ENCODE results near the gene SHE. TPM values are rescaled to one million over a fixed set of nuclear protein-coding genes. Genes with fewer than 3 reads are reported as not detected.
A peak's percentile ranks its signal among the peaks of the same experiment; 100 is the strongest.

Gene SHE
- total RNA-seq, 1 donor from 2014 or later, result not detected

DNA sequence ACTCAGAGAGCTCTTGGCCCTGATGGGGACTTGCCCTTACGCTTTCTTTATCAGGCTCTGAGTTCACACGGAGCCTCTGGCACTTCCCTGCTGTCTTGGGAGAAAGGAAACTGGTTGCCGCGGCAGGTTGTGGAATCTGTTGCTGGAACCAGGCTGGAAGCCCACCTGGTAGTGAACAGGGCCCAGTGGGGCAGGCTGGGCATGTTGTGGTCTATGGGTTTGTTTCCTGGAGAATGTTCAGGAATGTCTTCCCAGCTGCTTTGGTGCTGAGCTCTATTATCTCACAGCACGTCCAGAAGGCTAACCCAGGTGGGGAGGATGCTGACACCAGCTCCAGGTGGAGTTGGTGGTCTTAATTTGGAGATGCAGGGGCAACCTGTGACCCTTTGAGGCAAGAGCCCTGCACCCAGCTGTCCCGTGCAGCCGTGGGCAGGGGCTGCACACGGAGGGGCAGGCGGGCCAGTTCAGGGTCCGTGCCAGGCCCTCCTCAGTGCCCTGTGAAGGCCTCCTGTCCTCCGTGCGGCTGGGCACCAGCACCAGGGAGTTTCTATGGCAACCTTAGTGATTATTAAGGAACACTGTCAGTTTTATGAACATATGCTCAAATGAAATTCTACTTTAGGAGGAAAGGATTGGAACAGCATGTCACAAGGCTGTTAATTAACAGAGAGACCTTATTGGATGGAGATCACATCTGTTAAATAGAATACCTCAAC is 33.5 kb downstream of the SHE start:
- no peak overlapping the region for H3K4me3 Mint-ChIP-seq
- peaks cover 42% of the 10 kb centered on the region for H3K4me1 Mint-ChIP-seq (ENCODE audit: low read depth)

DNA sequence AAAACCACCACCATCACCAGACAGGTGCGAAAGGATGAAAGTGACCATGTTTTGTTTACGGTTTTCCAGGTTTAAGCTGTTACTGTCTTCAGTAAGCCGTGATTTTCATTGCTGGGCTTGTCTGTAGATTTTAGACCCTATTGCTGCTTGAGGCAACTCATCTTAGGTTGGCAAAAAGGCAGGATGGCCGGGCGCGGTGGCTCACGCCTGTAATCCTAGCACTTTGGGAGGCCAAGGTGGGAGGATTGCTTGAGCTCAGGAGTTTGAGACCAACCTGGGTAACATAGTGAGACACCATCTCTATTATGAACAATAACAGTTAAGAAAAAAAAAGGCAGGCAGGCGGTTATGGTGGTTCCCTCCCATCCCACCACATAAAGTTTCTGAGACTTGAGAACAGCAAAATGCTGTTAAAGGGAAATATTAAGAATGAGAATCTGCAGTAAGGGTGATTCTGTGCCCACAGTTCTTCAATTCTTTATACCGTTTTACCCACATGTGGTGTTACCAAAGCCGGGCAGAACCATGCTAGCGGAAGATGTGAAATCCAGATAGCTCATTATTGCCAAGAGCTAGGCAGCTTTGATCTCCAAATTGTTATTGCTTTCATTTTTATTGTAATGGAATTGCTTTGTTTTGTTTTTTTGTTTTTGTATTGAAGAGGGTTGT is 34.6 kb downstream of the SHE start:
- H3K27me3 Mint-ChIP-seq (ENCODE audit: insufficient read depth), result no peaks in the 10 kb centered on the region
- H3K27ac Mint-ChIP-seq, result no peak overlapping the region
- no peak for DNase-seq (ENCODE audit: low spot score)
- H3K9me3 Mint-ChIP-seq, result no peaks in the 10 kb centered on the region
- H3K4me1 Mint-ChIP-seq (ENCODE audit: low read depth), result peaks cover 50% of the 10 kb centered on the region
- H3K36me3 Mint-ChIP-seq (ENCODE audit: low read depth), result peaks cover 7% of the 10 kb centered on the region
- intact Hi-C loops (cut with micrococcal nuclease), result loop anchor here (10.0 kb wide), 1 partner anchor 283 kb away; no protein-coding TSS in a partner anchor
- no peak overlapping the region for H3K4me3 Mint-ChIP-seq

More for the DNA sequence above, 33.5 kb downstream of the SHE start:
- no peak for DNase-seq (ENCODE audit: low spot score)
- Mint-ChIP-seq H3K9me3 (no peaks in the 10 kb centered on the region), H3K36me3 (ENCODE audit: low read depth) (peaks cover 7% of the 10 kb centered on the region), H3K27me3 (ENCODE audit: insufficient read depth) (no peaks in the 10 kb centered on the region), H3K27ac (no peak overlapping the region)
- intact Hi-C loops (cut with micrococcal nuclease), result loop anchor here (10.0 kb wide), 1 partner anchor 284 kb away; no protein-coding TSS in a partner anchor

DNA sequence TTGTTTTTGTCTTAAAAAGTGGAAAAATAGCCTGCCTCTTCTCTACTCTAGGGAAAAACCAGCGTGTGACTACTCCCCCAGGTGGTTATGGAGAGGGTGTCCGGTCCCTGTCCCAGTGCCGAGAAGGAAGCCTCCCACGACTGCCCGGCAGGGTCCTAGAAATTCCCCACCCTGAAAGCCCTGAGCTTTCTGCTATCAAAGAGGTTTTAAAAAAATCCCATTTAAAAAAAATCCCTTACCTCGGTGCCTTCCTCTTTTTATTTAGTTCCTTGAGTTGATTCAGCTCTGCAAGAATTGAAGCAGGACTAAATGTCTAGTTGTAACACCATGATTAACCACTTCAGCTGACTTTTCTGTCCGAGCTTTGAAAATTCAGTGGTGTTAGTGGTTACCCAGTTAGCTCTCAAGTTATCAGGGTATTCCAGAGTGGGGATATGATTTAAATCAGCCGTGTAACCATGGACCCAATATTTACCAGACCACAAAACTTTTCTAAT is 35.2 kb downstream of the SHE start:
- peaks cover 54% of the 10 kb centered on the region for H3K4me1 Mint-ChIP-seq (ENCODE audit: low read depth)
- no peak for DNase-seq (ENCODE audit: low spot score)
- intact Hi-C loops (cut with micrococcal nuclease), result loop anchor here (10.0 kb wide), 1 partner anchor 282 kb away; no protein-coding TSS in a partner anchor
- H3K4me3 Mint-ChIP-seq, result no peak overlapping the region
- H3K9me3 Mint-ChIP-seq, result no peaks in the 10 kb centered on the region
- peaks cover 7% of the 10 kb centered on the region for H3K36me3 Mint-ChIP-seq (ENCODE audit: low read depth)
- H3K27me3 Mint-ChIP-seq (ENCODE audit: insufficient read depth), result no peaks in the 10 kb centered on the region
- H3K27ac Mint-ChIP-seq, result no peak overlapping the region

- Mint-ChIP-seq H3K36me3 (ENCODE audit: low read depth) (peaks cover 7% of the 10 kb centered on the region), H3K27me3 (ENCODE audit: insufficient read depth) (no peaks in the 10 kb centered on the region), H3K4me3 (peak overlapping the region; percentile 1), H3K9me3 (no peaks in the 10 kb centered on the region), H3K4me1 (ENCODE audit: low read depth) (peaks cover 57% of the 10 kb centered on the region), H3K27ac (no peak overlapping the region)
- intact Hi-C loops (cut with micrococcal nuclease), result loop anchor here (10.0 kb wide), 1 partner anchor 281 kb away; no protein-coding TSS in a partner anchor
- no peak for DNase-seq (ENCODE audit: low spot score)
These were observed 36.0 kb downstream of the SHE start for GRCh38 chr1:154466206-154466605.

DNA sequence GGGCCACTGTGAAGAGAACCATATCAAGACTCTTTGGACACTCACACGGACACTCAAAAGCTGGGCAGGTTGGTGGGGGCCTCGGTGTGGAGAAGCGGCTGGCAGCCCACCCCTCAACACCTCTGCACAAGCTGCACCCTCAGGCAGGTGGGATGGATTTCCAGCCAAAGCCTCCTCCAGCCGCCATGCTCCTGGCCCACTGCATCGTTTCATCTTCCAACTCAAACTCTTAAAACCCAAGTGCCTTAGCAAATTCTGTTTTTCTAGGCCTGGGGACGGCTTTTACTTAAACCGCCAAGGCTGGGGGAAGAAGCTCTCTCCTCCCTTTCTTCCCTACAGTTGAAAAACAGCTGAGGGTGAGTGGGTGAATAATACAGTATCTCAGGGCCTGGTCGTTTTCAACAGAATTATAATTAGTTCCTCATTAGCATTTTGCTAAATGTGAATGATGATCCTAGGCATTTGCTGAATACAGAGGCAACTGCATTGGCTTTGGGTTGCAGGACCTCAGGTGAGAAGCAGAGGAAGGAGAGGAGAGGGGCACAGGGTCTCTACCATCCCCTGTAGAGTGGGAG is 36.5 kb downstream of the SHE start:
- Mint-ChIP-seq H3K36me3 (ENCODE audit: low read depth) (peaks cover 7% of the 10 kb centered on the region), H3K27ac (no peak overlapping the region), H3K27me3 (ENCODE audit: insufficient read depth) (no peaks in the 10 kb centered on the region), H3K4me1 (ENCODE audit: low read depth) (peaks cover 60% of the 10 kb centered on the region), H3K9me3 (no peaks in the 10 kb centered on the region), H3K4me3 (peak overlapping the region; percentile 1)
- intact Hi-C loops (cut with micrococcal nuclease), result loop anchor here (10.0 kb wide), 1 partner anchor 281 kb away; no protein-coding TSS in a partner anchor
- DNase-seq (ENCODE audit: low spot score), result no peak

DNA sequence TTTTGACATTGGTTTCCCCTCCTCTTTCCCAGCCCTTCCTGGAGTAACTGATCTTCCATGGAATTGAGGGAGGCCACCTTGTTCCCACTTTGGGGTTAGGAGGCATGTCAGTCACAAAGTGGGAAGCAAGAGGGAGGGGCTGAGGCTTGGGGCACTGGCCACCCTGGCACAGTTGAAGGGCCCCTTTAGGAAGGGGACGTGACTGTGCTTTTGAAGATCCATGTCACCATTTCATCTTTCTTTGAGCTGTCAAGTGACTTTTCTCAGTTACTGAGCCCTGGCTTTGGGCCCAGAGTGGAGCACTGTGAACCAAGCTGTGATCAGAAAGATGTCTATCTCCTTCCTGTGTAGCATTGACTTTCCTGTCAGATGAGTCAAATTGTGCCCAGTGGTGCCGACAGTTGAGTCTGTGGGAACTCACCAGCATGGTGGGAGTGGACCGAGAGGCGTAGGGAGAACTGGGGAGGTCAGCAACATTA is 38.7 kb downstream of the SHE start:
- H3K4me3 Mint-ChIP-seq, result peak overlapping the region; percentile 58
- H3K27ac Mint-ChIP-seq, result peak overlapping the region; percentile 81
- no peaks in the 10 kb centered on the region for H3K9me3 Mint-ChIP-seq
- peaks cover 65% of the 10 kb centered on the region for H3K4me1 Mint-ChIP-seq (ENCODE audit: low read depth)
- peak; percentile 67 for DNase-seq (ENCODE audit: low spot score)
- peaks cover 3% of the 10 kb centered on the region for H3K27me3 Mint-ChIP-seq (ENCODE audit: insufficient read depth)
- intact Hi-C loops (cut with micrococcal nuclease), result loop anchor here (1.0 to 10.0 kb wide), 4 partner anchors 24 to 279 kb away; no protein-coding TSS in a partner anchor
- H3K36me3 Mint-ChIP-seq (ENCODE audit: low read depth), result peaks cover 7% of the 10 kb centered on the region

GRCh38 chr1:154460695-154461260 is 41.4 kb downstream of the SHE start:
- Mint-ChIP-seq H3K4me1 (ENCODE audit: low read depth) (peaks cover 41% of the 10 kb centered on the region), H3K27ac (no peak overlapping the region), H3K9me3 (no peaks in the 10 kb centered on the region), H3K4me3 (no peak overlapping the region), H3K36me3 (ENCODE audit: low read depth) (peaks cover 8% of the 10 kb centered on the region), H3K27me3 (ENCODE audit: insufficient read depth) (peaks cover 5% of the 10 kb centered on the region)
- intact Hi-C loops (cut with micrococcal nuclease), result loop anchor here (10.0 kb wide), 1 partner anchor 276 kb away; no protein-coding TSS in a partner anchor
- no peak for DNase-seq (ENCODE audit: low spot score)

- intact Hi-C loops (cut with micrococcal nuclease), result no loop called here
- Mint-ChIP-seq H3K4me1 (ENCODE audit: low read depth) (peaks cover 38% of the 10 kb centered on the region), H3K9me3 (no peaks in the 10 kb centered on the region), H3K27ac (no peak overlapping the region), H3K27me3 (ENCODE audit: insufficient read depth) (peaks cover 5% of the 10 kb centered on the region), H3K4me3 (no peak overlapping the region), H3K36me3 (ENCODE audit: low read depth) (peaks cover 16% of the 10 kb centered on the region)
- DNase-seq (ENCODE audit: low spot score), result no peak
These were observed 43.1 kb downstream of the SHE start for GRCh38 chr1:154459080-154459479.

- Mint-ChIP-seq H3K36me3 (ENCODE audit: low read depth) (peaks cover 23% of the 10 kb centered on the region), H3K4me3 (no peak overlapping the region), H3K27me3 (ENCODE audit: insufficient read depth) (peaks cover 16% of the 10 kb centered on the region), H3K27ac (no peak overlapping the region), H3K4me1 (ENCODE audit: low read depth) (peaks cover 33% of the 10 kb centered on the region), H3K9me3 (no peaks in the 10 kb centered on the region)
- no peak for DNase-seq (ENCODE audit: low spot score)
- intact Hi-C loops (cut with micrococcal nuclease), result no loop called here
These were observed 45.6 kb downstream of the SHE start for GRCh38 chr1:154456631-154457030.

GRCh38 chr1:154454386-154455120 is 47.7 kb downstream of the SHE start:
- H3K4me1 Mint-ChIP-seq (ENCODE audit: low read depth), result peaks cover 25% of the 10 kb centered on the region
- H3K4me3 Mint-ChIP-seq, result no peak overlapping the region
- H3K27me3 Mint-ChIP-seq (ENCODE audit: insufficient read depth), result peaks cover 28% of the 10 kb centered on the region
- DNase-seq (ENCODE audit: low spot score), result no peak
- H3K27ac Mint-ChIP-seq, result no peak overlapping the region
- intact Hi-C loops (cut with micrococcal nuclease), result loop anchor here (2.0 kb wide), 1 partner anchor 16 kb away; no protein-coding TSS in a partner anchor
- no peaks in the 10 kb centered on the region for H3K9me3 Mint-ChIP-seq
- H3K36me3 Mint-ChIP-seq (ENCODE audit: low read depth), result peaks cover 29% of the 10 kb centered on the region

- peaks cover 30% of the 10 kb centered on the region for H3K27me3 Mint-ChIP-seq (ENCODE audit: insufficient read depth)
- intact Hi-C loops (cut with micrococcal nuclease), result loop anchor here (2.0 kb wide), 1 partner anchor 15 kb away; no protein-coding TSS in a partner anchor
These were observed 48.4 kb downstream of the SHE start for GRCh38 chr1:154453574-154454352.

More at GRCh38 chr1:154453574-154454352, 48.4 kb downstream of the SHE start:
- no peaks in the 10 kb centered on the region for H3K9me3 Mint-ChIP-seq
- peak overlapping the region; percentile 14 for H3K27ac Mint-ChIP-seq
- H3K36me3 Mint-ChIP-seq (ENCODE audit: low read depth), result peaks cover 29% of the 10 kb centered on the region
- peaks cover 25% of the 10 kb centered on the region for H3K4me1 Mint-ChIP-seq (ENCODE audit: low read depth)
- no peak for DNase-seq (ENCODE audit: low spot score)
- H3K4me3 Mint-ChIP-seq, result no peak overlapping the region
